Hematopoietic multipotent progenitor cell treated with erythropoietin and hydrocortisone succinate and interleukin-3 and kit ligand, for 15 days (in vitro differentiated cells): Measurements from ENCODE around the gene ITPKB.
"Not testable (repeated sequence)": the region's sequence is repeated elsewhere in the genome, so short reads cannot be mapped to it uniquely, and the experiment has no call there.

Source experiments
- DNase-seq: peaks from one replicate; pipeline ENCODE4 v3.0.0-alpha.2; 2015; ENCODE audit warnings: low spot score

ITPKB gene

GRCh38 chr1:226738995-226739695 is at the start of gene ITPKB:
Gene ITPKB (minus strand): TSS chr1:226739282. CDS start chr1:226737458, 1,824 bp downstream.
- DNase-seq, result peak; percentile 42

- no peak for DNase-seq
These were observed 48.6 kb upstream of the ITPKB start for GRCh38 chr1:226787638-226788037.

- DNase-seq, result no peak
These were observed 48.0 kb upstream of the ITPKB start for GRCh38 chr1:226787071-226787470.

- DNase-seq, result no peak
These were observed 47.5 kb upstream of the ITPKB start for GRCh38 chr1:226786550-226786949.

GRCh38 chr1:226785805-226786204 is 46.7 kb upstream of the ITPKB start:
- DNase-seq, result no peak

GRCh38 chr1:226784081-226785049 is 45.3 kb upstream of the ITPKB start:
- no peak for DNase-seq

- no peak for DNase-seq
These were observed 43.9 kb upstream of the ITPKB start for GRCh38 chr1:226782845-226783601.

- no peak for DNase-seq
These were observed 43.0 kb upstream of the ITPKB start for GRCh38 chr1:226781937-226782609.

- DNase-seq, result no peak
These were observed 40.5 kb upstream of the ITPKB start for GRCh38 chr1:226779561-226779960.

GRCh38 chr1:226778657-226779058 is 39.6 kb upstream of the ITPKB start:
- DNase-seq, result no peak

GRCh38 chr1:226776975-226777374 is 37.9 kb upstream of the ITPKB start:
- no peak for DNase-seq

- no peak for DNase-seq
These were observed 37.0 kb upstream of the ITPKB start for GRCh38 chr1:226776066-226776465.

- no peak for DNase-seq
These were observed 33.5 kb upstream of the ITPKB start for GRCh38 chr1:226772446-226773139.

- not testable (repeated sequence) for DNase-seq
These were observed 28.1 kb upstream of the ITPKB start for GRCh38 chr1:226767170-226767569.

- no peak for DNase-seq
These were observed 27.5 kb upstream of the ITPKB start for GRCh38 chr1:226766565-226766964.

GRCh38 chr1:226764533-226764932 is 25.5 kb upstream of the ITPKB start:
- DNase-seq, result no peak

GRCh38 chr1:226763905-226764264 is 24.8 kb upstream of the ITPKB start:
- no peak for DNase-seq

GRCh38 chr1:226762988-226763904 is 24.2 kb upstream of the ITPKB start:
- no peak for DNase-seq

- DNase-seq, result no peak
These were observed 23.0 kb upstream of the ITPKB start for GRCh38 chr1:226762055-226762454.

- DNase-seq, result no peak
These were observed 22.2 kb upstream of the ITPKB start for GRCh38 chr1:226761322-226761721.
